Measurements from ENCODE around the gene CD28. TPM values are rescaled to one million over a fixed set of nuclear protein-coding genes. Genes with fewer than 3 reads are reported as not detected.
"Not testable (repeated sequence)": the region's sequence is repeated elsewhere in the genome, so short reads cannot be mapped to it uniquely, and the experiment has no call there.

Gene CD28
- total RNA-seq, 1 experiment from 2014 or later = not detected

GRCh38 chr2:203784710-203785270 lies 78.4 kb downstream of the CD28 start:
- DNase-seq (ENCODE audit: low spot score) = not testable (repeated sequence)

- not testable (repeated sequence) for DNase-seq (ENCODE audit: low spot score)
These were observed 79.1 kb downstream of the CD28 start for GRCh38 chr2:203785391-203786110.

- DNase-seq (ENCODE audit: low spot score) = no peak
These were observed 80.3 kb downstream of the CD28 start for GRCh38 chr2:203786549-203787351.

- DNase-seq (ENCODE audit: low spot score) = no peak
These were observed 81.5 kb downstream of the CD28 start for GRCh38 chr2:203787979-203788378.

Other genes starting within 250 kb of the CD28 start
- gene RAPH1, start 171.3 kb upstream of the CD28 start, total RNA-seq (2014; rRNA removed; shearing (Covaris generic)) = 11.2 and 15.5 TPM in 2 replicates
- gene CTLA4, start 161.1 kb downstream of the CD28 start, total RNA-seq (2014; rRNA removed; shearing (Covaris generic)) = not detected in 2 replicates
- gene ICOS, start 230.1 kb downstream of the CD28 start, total RNA-seq (2014; rRNA removed; shearing (Covaris generic)) = not detected in 2 replicates

Data from A172 (cell line).